IPS-15b (cell line): Measurements from ENCODE around the gene OOSP4B.
"Not testable (repeated sequence)": the region's sequence is repeated elsewhere in the genome, so short reads cannot be mapped to it uniquely, and the experiment has no call there.

ENCODE experiments used
- H3K27me3 ChIP-seq: one replicate; pipeline ENCODE4 v1.6.1; 2013; ENCODE audit warnings: low read length; ENCODE audit not compliant: control insufficient read depth, insufficient read depth
- H3K36me3 ChIP-seq: one replicate; pipeline ENCODE4 v1.6.1; 2013; ENCODE audit warnings: low read length; ENCODE audit not compliant: control insufficient read depth, insufficient read depth
- H3K4me1 ChIP-seq: one replicate; pipeline ENCODE4 v1.6.1; 2013; ENCODE audit warnings: mild to moderate bottlenecking, low read length; ENCODE audit not compliant: control insufficient read depth, insufficient read depth
- H3K4me3 ChIP-seq: one replicate; pipeline ENCODE4 v1.5.1; 2013; ENCODE audit warnings: low read depth, low read length
- H3K9ac ChIP-seq: one replicate; pipeline ENCODE4 v1.6.1; 2013; ENCODE audit warnings: low read depth, mild to moderate bottlenecking, low read length
- H3K9me3 ChIP-seq: one replicate; pipeline ENCODE4 v1.6.1; 2013; ENCODE audit warnings: mild to moderate bottlenecking, low read length; ENCODE audit not compliant: control insufficient read depth, insufficient read depth

Gene OOSP4B

DNA sequence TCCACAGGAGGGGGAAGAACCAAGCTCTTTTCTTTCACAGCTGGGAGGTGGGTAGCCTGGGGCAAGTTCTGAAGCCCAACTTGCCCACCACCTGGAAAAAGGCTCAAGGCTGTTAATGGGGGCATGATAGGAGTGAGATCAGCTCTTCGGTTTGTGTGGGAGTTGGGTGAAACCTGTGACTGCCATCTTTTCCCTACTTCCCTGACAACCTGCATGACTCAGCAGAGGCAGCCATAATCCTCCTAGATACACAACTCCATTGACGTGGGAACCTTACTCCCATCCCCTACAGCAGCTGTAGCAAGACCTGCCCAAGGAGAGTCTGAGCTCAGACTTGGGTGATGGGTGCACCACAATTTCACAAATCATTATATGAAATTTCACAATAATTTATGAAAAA, 13.3 kb upstream of the OOSP4B start:
- H3K9me3 ChIP-seq = no peaks in the 10 kb centered on the region
- no peaks in the 10 kb centered on the region for H3K27me3 ChIP-seq
- no peak overlapping the region for H3K9ac ChIP-seq
- H3K4me3 ChIP-seq = no peak overlapping the region
- H3K36me3 ChIP-seq = no peaks in the 10 kb centered on the region
- no peaks in the 10 kb centered on the region for H3K4me1 ChIP-seq

DNA sequence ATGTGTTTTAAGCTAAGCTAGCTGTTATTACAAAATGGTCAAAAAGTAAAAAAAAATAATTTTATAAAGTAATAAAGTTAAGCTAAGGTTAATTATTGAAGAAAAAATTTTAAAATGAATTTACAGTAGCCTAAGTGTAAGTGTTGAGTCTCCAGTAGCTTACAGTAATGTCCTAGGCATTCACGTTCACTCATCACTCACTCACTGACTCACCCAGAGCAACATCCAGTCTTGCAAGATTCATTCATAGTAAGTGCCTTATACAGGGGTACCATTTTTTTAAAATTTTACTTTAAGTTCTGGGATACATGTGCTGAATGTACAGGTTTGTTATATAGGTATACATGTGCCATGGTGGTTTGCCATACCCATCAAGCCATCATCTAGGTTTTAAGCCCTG, 11.6 kb upstream of the OOSP4B start:
- Histone ChIP-seq H3K9me3 (no peaks in the 10 kb centered on the region), H3K27me3 (no peaks in the 10 kb centered on the region), H3K9ac (no peak overlapping the region), H3K4me1 (no peaks in the 10 kb centered on the region), H3K36me3 (no peaks in the 10 kb centered on the region), H3K4me3 (no peak overlapping the region)

DNA sequence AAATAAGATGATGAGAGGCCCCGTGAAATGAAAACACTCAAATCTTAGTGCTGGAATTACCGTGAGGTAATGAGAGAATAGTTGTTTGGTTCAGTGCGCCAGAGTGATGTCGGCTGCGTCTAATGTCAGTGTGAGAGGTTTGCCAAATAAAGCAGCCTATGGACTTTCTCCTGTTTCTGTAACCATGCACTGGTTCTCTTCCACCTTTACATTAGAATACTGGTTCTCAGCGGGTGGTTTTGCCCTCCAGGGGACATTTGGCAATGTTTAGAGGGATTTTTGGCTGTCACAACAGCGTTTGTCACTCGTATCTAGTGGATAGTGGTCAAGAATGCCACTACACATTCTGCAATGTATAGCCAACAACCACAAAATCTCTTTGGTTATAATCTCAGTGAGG, 1.1 kb downstream of the OOSP4B start:
- no peaks in the 10 kb centered on the region for H3K36me3 ChIP-seq
- H3K27me3 ChIP-seq = no peaks in the 10 kb centered on the region
- H3K4me3 ChIP-seq = no peak overlapping the region
- no peak overlapping the region for H3K9ac ChIP-seq
- H3K4me1 ChIP-seq = peaks cover 11% of the 10 kb centered on the region
- no peaks in the 10 kb centered on the region for H3K9me3 ChIP-seq

DNA sequence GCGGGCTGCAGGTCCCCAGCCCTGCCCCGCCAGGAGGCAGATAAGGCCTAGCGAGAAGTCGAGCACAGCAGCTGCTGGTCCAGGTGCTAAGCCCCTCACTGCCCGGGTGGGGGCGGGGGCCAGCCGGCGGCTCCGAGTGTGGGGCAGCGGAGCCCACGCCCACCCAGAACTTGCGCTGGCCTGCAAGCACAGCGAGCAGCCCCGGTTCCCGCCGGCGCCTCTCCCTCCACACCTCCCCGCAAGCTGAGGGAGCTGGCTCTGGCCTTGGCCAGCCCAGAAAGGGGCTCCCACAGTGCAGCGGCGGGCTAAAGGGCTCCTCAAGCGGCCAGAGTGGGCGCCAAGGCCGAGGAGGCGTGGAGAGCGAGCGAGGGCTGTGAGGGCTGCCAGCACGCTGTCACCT, 3.4 kb downstream of the OOSP4B start:
- peaks cover 11% of the 10 kb centered on the region for H3K4me1 ChIP-seq
- not testable (repeated sequence) for H3K36me3 ChIP-seq, H3K9me3 ChIP-seq, H3K27me3 ChIP-seq, H3K9ac ChIP-seq, H3K4me3 ChIP-seq

DNA sequence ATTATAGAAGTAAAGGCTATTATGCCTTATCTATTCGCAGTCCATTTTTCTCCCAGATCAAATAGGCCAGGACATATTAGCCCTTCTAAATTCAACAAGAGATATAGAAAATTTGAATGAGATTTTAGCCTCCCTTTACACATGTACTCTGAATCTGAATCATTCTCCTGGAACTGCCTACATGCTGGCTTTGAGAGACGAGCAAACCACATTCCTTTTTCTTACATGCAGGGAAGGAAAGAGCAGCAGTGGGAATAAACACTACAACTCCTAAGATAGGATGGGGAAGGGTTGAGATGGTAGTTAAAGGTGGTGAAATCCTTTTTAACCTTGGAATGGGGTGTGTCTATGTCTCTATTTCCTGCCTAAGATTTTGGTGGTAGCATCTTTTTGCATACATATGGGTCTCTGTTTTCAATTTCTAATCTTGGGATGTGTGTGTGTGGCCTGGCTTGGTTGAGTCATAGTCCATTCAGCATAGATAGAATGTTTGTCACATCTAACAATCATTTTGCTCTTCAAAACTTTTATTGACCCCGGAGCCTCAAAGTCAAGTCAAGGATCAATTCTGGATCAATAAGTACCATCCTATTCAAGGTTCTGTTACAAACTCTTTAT, 12.1 kb downstream of the OOSP4B start:
- no peak overlapping the region for H3K9ac ChIP-seq
- H3K4me1 ChIP-seq = no peaks in the 10 kb centered on the region
- no peaks in the 10 kb centered on the region for H3K36me3 ChIP-seq
- no peak overlapping the region for H3K4me3 ChIP-seq
- no peaks in the 10 kb centered on the region for H3K9me3 ChIP-seq
- no peaks in the 10 kb centered on the region for H3K27me3 ChIP-seq

DNA sequence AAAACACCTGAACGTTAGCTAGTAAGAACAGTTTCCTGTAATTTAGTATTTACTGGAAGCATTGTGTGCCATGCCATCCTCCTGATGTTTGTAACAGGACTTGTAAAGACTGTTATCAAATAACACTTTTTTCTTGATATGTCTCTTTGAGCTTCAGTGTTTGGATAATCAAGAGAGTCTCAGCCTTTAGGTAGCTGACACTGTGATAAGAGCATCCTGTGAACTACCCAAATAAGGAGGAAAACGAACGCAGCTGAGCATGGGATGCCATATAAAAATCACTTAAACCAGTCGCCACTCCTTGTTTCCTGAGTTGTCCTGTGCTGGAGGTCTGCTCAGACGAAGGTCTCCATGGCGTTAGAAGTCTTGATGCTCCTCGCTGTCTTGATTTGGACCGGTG, 23.1 kb downstream of the OOSP4B start, which contains the start of gene OOSP2:
TSS of gene OOSP2 (plus strand) at position 301 of the 400 bp plus-strand sequence. CDS start at position 352, 51 bp downstream.
- Histone ChIP-seq H3K27me3 (no peaks in the 10 kb centered on the region), H3K9me3 (no peaks in the 10 kb centered on the region), H3K4me1 (peaks cover 10% of the 10 kb centered on the region)

DNA sequence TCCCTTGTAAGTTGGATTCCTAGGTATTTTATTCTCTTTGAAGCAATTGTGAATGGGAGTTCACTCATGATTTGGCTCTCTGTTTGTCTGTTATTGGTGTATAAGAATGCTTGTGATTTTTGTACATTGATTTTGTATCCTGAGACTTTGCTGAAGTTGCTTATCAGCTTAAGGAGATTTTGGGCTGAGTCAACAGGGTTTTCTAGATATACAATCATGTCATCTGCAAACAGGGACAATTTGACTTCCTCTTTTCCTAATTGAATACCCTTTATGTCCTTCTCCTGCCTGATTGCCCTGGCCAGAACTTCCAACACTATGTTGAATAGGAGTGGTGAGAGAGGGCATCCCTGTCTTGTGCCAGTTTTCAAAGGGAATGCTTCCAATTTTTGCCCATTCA, 33.4 kb downstream of the OOSP4B start:
- H3K9me3 ChIP-seq, H3K27me3 ChIP-seq, H3K36me3 ChIP-seq, H3K4me1 ChIP-seq, H3K4me3 ChIP-seq, H3K9ac ChIP-seq: not testable (repeated sequence)

More for the DNA sequence above, 23.1 kb downstream of the OOSP4B start, which contains the start of gene OOSP2:
- H3K36me3 ChIP-seq = no peaks in the 10 kb centered on the region
- no peak within 1 kb of the TSS for H3K4me3 ChIP-seq
- H3K9ac ChIP-seq = no peak within 1 kb of the TSS

DNA sequence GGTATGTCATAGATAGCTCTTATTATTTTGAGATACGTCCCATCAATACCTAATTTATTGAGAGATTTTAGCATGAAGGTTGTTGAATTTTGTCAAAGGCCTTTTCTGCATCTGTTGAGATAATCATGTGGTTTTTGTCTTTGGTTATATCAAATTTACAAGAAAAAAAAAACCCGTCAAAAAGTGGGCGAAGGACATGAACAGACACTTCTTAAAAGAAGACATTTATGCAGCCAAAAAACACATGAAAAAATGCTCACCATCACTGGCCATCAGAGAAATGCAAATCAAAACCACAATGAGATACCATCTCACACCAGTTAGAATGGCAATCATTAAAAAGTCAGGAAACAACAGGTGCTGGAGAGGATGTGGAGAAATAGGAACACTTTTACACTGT, 33.9 kb downstream of the OOSP4B start:
- H3K36me3 ChIP-seq, H3K4me1 ChIP-seq, H3K4me3 ChIP-seq, H3K27me3 ChIP-seq, H3K9me3 ChIP-seq, H3K9ac ChIP-seq: not testable (repeated sequence)

DNA sequence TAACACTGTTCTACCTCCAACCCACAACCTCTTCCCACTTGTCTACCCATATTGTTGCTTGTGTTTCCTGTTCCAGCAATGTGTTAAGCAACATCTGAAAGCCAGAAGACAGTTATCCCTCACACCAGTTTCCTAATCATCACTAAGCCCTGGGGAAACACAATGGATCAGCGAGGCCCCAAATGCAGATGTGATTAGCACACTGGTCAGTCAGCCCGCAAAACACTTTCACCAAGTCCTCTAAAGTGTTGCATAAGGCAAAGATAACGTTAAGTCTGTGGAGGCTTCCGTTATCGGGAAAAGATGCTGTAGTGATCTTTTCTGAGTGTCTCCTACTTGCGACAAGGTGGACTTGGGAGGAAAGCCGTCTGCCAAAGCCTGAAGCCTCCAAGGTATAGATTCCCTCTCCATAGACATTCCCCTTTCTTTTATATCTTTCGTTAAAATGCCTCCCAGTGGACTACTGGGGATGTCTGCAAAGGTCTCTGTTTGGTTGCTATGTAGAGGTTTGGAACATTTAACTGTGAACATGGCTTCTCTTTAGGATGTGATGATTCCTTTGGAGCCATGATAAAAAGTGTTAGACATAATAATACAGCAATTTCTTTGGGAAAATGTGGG, 39.5 kb downstream of the OOSP4B start, which contains the start of gene MS4A3:
TSS of gene MS4A3 (plus strand) at position 317 of the 621 bp plus-strand sequence. CDS start 4,496 bp downstream, outside the sequence.
- no peak within 1 kb of the TSS for H3K9ac ChIP-seq

DNA sequence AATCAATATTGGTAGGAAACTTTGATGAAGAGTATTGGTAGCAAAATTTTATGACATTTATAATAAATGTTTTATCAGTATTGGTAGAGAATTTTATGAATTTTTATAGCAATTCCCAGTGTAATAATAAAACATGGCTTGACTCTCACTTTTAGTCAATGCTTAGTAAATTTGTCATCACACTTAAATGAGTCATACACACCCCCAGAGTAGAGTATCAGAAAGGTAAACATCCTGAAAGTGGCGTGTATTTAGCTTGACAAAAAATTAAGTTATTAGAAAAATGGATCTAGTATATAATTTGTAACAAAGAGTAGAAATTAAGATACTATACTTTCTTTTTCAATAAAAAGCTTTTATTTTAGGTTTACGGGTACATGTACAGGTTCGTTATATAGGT, 42.1 kb downstream of the OOSP4B start:
- Histone ChIP-seq H3K27me3 (no peaks in the 10 kb centered on the region), H3K9me3 (no peaks in the 10 kb centered on the region), H3K4me1 (no peaks in the 10 kb centered on the region), H3K4me3 (no peak overlapping the region), H3K9ac (no peak overlapping the region), H3K36me3 (no peaks in the 10 kb centered on the region)

More for the DNA sequence above, 39.5 kb downstream of the OOSP4B start, which contains the start of gene MS4A3:
- no peaks in the 10 kb centered on the region for H3K9me3 ChIP-seq
- H3K4me1 ChIP-seq = no peaks in the 10 kb centered on the region
- H3K36me3 ChIP-seq = no peaks in the 10 kb centered on the region
- no peaks in the 10 kb centered on the region for H3K27me3 ChIP-seq
- no peak within 1 kb of the TSS for H3K4me3 ChIP-seq

DNA sequence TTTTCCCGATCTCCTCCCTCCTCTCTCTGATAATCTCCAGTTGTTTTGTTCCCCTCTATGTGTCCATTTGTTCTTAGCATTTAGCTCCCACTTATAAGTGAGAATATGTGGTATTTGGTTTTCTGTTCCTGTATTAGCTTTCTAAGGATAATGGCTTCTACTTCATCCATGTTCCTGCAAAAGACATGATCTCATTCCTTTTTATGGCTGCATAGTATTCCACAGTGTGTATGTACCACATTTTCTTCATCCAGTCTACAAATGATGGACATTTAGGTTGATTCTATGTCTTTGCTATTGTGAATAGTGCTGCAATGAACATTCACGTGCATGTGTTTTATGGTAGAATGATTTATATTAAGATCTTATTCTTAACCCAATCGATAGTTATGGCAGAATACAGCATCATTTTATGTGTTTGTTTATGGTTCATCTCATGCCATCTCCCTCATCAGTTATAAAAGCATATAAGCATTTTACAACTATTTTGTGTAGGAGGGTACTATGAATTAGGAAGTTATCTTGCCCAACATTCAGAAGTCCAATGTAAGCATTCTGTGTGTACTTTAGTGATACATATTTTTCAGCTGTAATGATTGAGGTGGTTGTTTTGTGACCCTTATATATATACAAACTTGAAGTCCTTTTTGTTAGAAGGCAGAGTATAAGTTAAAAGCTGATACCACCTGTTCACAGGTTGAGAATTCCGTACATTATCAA, 42.7 kb downstream of the OOSP4B start:
- Histone ChIP-seq H3K9ac (no peak overlapping the region), H3K4me3 (no peak overlapping the region), H3K4me1 (no peaks in the 10 kb centered on the region), H3K27me3 (no peaks in the 10 kb centered on the region), H3K36me3 (no peaks in the 10 kb centered on the region), H3K9me3 (no peaks in the 10 kb centered on the region)

DNA sequence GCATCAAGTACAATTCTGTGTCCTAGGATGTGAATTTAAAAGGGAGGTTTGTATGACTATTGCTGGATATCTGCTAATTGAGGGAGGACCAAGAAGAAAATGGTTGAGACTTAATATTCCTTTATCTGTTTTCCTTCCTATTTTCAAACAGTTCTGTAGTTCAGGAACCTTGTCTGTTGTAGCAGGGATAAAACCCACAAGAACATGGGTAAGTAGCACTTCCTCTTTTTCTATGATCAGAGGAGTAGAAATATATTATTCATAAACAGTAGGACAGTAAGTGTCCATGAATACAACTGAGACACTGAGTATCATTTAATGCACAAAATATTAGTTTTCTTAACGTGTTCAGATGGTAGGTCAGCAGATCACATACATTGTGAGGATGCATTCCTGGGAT, 47.1 kb downstream of the OOSP4B start:
- H3K4me3 ChIP-seq = no peak overlapping the region
- no peak overlapping the region for H3K9ac ChIP-seq
- H3K9me3 ChIP-seq = no peaks in the 10 kb centered on the region
- no peaks in the 10 kb centered on the region for H3K27me3 ChIP-seq
- H3K36me3 ChIP-seq = no peaks in the 10 kb centered on the region
- H3K4me1 ChIP-seq = no peaks in the 10 kb centered on the region
